ENCODE measurements around the gene SIRT6. TPM values are rescaled to one million over a fixed set of nuclear protein-coding genes. Genes with fewer than 3 reads are reported as not detected.

Gene SIRT6
- total and polyA plus RNA-seq, 10 of the 15 experiments (the other 5 are each of a cell fraction or from before 2014, with no cell fraction given) = 1.3 to 49.6 (median 24.2) TPM

- ChIA-PET SMC1A (ENCODE audit: uncharacterized antibody, unreplicated experiment) (no interaction called here), RAD21 (ENCODE audit: unreplicated experiment) (no interaction called here), POLR2A (interaction anchor here (0.5 kb wide), 1 partner anchor 204 kb away, joined by 6 read pairs; no protein-coding TSS in a partner anchor), CTCF (no interaction called here)
- TF ChIP-seq POLR2AphosphoS2 (IDR thresholded peaks at IDR 0.05; ENCODE audit: low read depth, low read length) = 0 out of 2 replicates have a peak, but pooled peaks have one; percentile 27
- TF ChIP-seq SP1 (IDR thresholded peaks at IDR 0.05; ENCODE audit: low read depth, low read length) = no peak
- H4K20me1 ChIP-seq (ENCODE audit: control insufficient read depth, insufficient read depth) = no peaks in the 10 kb centered on the region
- DNase-seq (ENCODE audit: low read depth, low spot score) (no peak), ATAC-seq (no peak), FAIRE-seq (no peak)
- no peak overlapping the region for H3K4me3 ChIP-seq
- no peaks in the 10 kb centered on the region for H3K27me3 ChIP-seq (replicated peaks in 1 of 2; ENCODE audit: control insufficient read depth in 2 of 2, insufficient read depth in 2 of 2, low read length in 1 of 2)
- intact Hi-C loops (cut with micrococcal nuclease; ENCODE audit: unreplicated experiment) (no loop called here), in situ Hi-C loops (cut with MboI) (no loop called here)
- H3K4me2 ChIP-seq (ENCODE audit: control insufficient read depth, insufficient read depth) = no peak overlapping the region
- no peak overlapping the region for H3K27ac ChIP-seq (ENCODE audit: control insufficient read depth, insufficient read depth)
- H3K4me1 ChIP-seq (ENCODE audit: control insufficient read depth, insufficient read depth, low read length) = no peaks in the 10 kb centered on the region
- no peaks in the 10 kb centered on the region for H3K79me2 ChIP-seq (ENCODE audit: control insufficient read depth, insufficient read depth, low read length)
- H3K9ac ChIP-seq (ENCODE audit: control insufficient read depth, insufficient read depth, low read length) = no peak overlapping the region
- WGBS (ENCODE audit: insufficient coverage, insufficient replicate concordance, low lambda C conversion rate, missing lambda C conversion rate) = 38% methylated on average over 10 of the region's 11 CpGs
- no peak overlapping the region for H2AFZ ChIP-seq (ENCODE audit: control insufficient read depth, low read depth, low read length)
- peaks cover 0 to 4% of the 10 kb centered on the region in 2 experiments; a peak in 2 of 4 replicates for H3K36me3 ChIP-seq (ENCODE audit: control insufficient read depth in 2 of 2, insufficient read depth in 2 of 2, low read length in 1 of 2)
- BruUV-seq (replicated peaks) = no TSS peak
- H3K9me3 ChIP-seq (replicated peaks; ENCODE audit: control insufficient read depth, insufficient read depth, low read length) = no peaks in the 10 kb centered on the region
These were observed 8.7 kb downstream of the SIRT6 start for GRCh38 chr19:4173479-4174212.

DNA sequence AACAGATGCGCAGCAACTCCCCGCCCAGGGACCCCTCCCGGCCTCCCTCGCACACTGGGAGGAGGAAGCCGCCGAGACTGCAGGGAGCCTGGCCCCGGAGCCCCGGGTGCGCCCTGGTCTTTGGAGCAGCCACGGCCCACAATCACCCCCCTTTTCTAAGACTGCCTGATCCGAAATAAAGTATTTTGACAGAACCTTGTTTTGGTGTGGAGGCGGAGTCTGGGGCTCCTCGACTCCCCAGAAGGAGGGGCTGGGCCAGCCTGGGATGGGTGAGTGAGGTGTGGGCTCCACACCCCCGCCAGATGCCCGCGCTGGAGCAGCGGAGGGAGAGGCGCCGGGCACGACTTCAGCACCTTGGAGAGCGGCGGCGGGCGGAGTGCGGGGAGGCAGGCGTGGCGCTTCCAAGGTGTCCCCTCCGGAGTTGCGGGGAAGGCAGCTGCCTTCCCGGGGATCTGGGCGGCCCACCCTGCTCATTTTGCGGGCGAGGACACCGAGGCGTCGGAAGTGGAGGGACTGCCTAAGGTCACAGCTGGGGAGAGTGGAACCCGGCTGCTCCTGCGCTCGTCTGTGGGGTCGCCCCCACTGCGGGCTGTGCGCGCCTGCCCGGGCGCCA lies 9.4 kb downstream of the SIRT6 start:
- H3K27me3 ChIP-seq (replicated peaks in 1 of 2; ENCODE audit: control insufficient read depth in 2 of 2, insufficient read depth in 2 of 2, low read length in 1 of 2) = no peaks in the 10 kb centered on the region
- no peak overlapping the region for H3K4me2 ChIP-seq (ENCODE audit: control insufficient read depth, insufficient read depth)
- FAIRE-seq (no peak), ATAC-seq (peak; percentile 81), DNase-seq (ENCODE audit: low read depth, low spot score) (no peak)
- H3K9me3 ChIP-seq (replicated peaks; ENCODE audit: control insufficient read depth, insufficient read depth, low read length) = no peaks in the 10 kb centered on the region
- H3K4me1 ChIP-seq (ENCODE audit: control insufficient read depth, insufficient read depth, low read length) = no peaks in the 10 kb centered on the region
- ChIA-PET POLR2A (no interaction called here), RAD21 (ENCODE audit: unreplicated experiment) (no interaction called here), SMC1A (ENCODE audit: uncharacterized antibody, unreplicated experiment) (no interaction called here), CTCF (no interaction called here)
- H3K36me3 ChIP-seq (ENCODE audit: control insufficient read depth in 2 of 2, insufficient read depth in 2 of 2, low read length in 1 of 2) = peaks cover 0 to 4% of the 10 kb centered on the region in 2 experiments; a peak in 2 of 4 replicates
- H4K20me1 ChIP-seq (ENCODE audit: control insufficient read depth, insufficient read depth) = no peaks in the 10 kb centered on the region
- H3K9ac ChIP-seq (ENCODE audit: control insufficient read depth, insufficient read depth, low read length) = no peak overlapping the region
- no peak overlapping the region for H3K27ac ChIP-seq (ENCODE audit: control insufficient read depth, insufficient read depth)
- BruUV-seq (replicated peaks) = no TSS peak
- H3K4me3 ChIP-seq = no peak overlapping the region
- intact Hi-C loops (cut with micrococcal nuclease; ENCODE audit: unreplicated experiment) = no loop called here
- TF ChIP-seq IKZF1 (conservative IDR thresholded peaks at IDR 0.05) = peak; percentile 17; the same call in 1 of the 2 replicates
- no peak for TF ChIP-seq CBFB (IDR thresholded peaks at IDR 0.05; ENCODE audit: low read depth)
- no peak for TF ChIP-seq SMAD5 (IDR thresholded peaks at IDR 0.05; ENCODE audit: low read depth)
- TF ChIP-seq, protein P1, sequence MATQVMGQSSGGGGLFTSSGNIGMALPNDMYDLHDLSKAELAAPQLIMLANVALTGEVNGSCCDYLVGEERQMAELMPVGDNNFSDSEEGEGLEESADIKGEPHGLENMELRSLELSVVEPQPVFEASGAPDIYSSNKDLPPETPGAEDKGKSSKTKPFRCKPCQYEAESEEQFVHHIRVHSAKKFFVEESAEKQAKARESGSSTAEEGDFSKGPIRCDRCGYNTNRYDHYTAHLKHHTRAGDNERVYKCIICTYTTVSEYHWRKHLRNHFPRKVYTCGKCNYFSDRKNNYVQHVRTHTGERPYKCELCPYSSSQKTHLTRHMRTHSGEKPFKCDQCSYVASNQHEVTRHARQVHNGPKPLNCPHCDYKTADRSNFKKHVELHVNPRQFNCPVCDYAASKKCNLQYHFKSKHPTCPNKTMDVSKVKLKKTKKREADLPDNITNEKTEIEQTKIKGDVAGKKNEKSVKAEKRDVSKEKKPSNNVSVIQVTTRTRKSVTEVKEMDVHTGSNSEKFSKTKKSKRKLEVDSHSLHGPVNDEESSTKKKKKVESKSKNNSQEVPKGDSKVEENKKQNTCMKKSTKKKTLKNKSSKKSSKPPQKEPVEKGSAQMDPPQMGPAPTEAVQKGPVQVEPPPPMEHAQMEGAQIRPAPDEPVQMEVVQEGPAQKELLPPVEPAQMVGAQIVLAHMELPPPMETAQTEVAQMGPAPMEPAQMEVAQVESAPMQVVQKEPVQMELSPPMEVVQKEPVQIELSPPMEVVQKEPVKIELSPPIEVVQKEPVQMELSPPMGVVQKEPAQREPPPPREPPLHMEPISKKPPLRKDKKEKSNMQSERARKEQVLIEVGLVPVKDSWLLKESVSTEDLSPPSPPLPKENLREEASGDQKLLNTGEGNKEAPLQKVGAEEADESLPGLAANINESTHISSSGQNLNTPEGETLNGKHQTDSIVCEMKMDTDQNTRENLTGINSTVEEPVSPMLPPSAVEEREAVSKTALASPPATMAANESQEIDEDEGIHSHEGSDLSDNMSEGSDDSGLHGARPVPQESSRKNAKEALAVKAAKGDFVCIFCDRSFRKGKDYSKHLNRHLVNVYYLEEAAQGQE (IDR thresholded peaks at IDR 0.05; ENCODE audit: low read depth, low read length) = peak; percentile 96
- peak; percentile 39; the same call in 1 of the 2 replicates for TF ChIP-seq POLR2A (IDR thresholded peaks at IDR 0.05; ENCODE audit: low read depth, low read length)
- no peak for TF ChIP-seq MXI1 (IDR thresholded peaks at IDR 0.05; ENCODE audit: low read depth, low read length)
- in situ Hi-C loops (cut with MboI) = no loop called here
- H2AFZ ChIP-seq (ENCODE audit: control insufficient read depth, low read depth, low read length) = no peak overlapping the region
- no peaks in the 10 kb centered on the region for H3K79me2 ChIP-seq (ENCODE audit: control insufficient read depth, insufficient read depth, low read length)
- 16% methylated on average over 45 of the region's 45 CpGs for WGBS (ENCODE audit: insufficient coverage, insufficient replicate concordance, low lambda C conversion rate, missing lambda C conversion rate)
